Measurements from ENCODE around the gene FABP6. TPM values are rescaled to one million over a fixed set of nuclear protein-coding genes. Genes with fewer than 3 reads are reported as not detected.

FABP6 gene
- total and polyA plus RNA-seq, 4 donors: not detected

- Histone ChIP-seq H3K4me1 (ENCODE audit: control insufficient read depth in 4 of 4, insufficient read depth in 4 of 4, low read length in 3 of 4) (no peaks in the 10 kb centered on the region), H3K36me3 (ENCODE audit: control insufficient read depth in 4 of 4, insufficient read depth in 3 of 4, low read depth in 1 of 4, low read length in 3 of 4) (no peaks in the 10 kb centered on the region), H3K9me3 (ENCODE audit: control insufficient read depth in 4 of 4, low read length in 3 of 4) (no peaks in the 10 kb centered on the region), H3K27me3 (ENCODE audit: control insufficient read depth in 4 of 4, insufficient read depth in 4 of 4, low read length in 3 of 4) (no peaks in the 10 kb centered on the region), H3K9ac (ENCODE audit: low read depth in 1 of 2, low read length in 2 of 2) (no peak overlapping the region), H3K4me3 (ENCODE audit: low read depth in 1 of 3, low read length in 3 of 3) (no peak overlapping the region), H3K27ac (ENCODE audit: low read depth in 1 of 2, low read length in 2 of 2) (no peak overlapping the region)
- TF ChIP-seq JUND (IDR thresholded peaks at IDR 0.05) (no peak), HNF4A (conservative IDR thresholded peaks at IDR 0.05) (no peak), RXRA (IDR thresholded peaks at IDR 0.05) (no peak), YY1 (IDR thresholded peaks at IDR 0.05) (no peak), REST (IDR thresholded peaks at IDR 0.05) (no peak), ZBTB33 (IDR thresholded peaks at IDR 0.05) (no peak), TAF1 (conservative IDR thresholded peaks at IDR 0.05) (no peak), ATF3 (IDR thresholded peaks at IDR 0.05) (no peak), SP1 (IDR thresholded peaks at IDR 0.05) (no peak), FOXA1 (IDR thresholded peaks at IDR 0.05) (no peak), FOXA2 (IDR thresholded peaks at IDR 0.05) (no peak)
- no peak for DNase-seq (ENCODE audit: low spot score)
- WGBS: 75% methylated on average over 7 of the region's 7 CpGs
These were observed 49.0 kb downstream of the FABP6 start for GRCh38 chr5:160278343-160278742.

- WGBS: 91% methylated on average over 26 of the region's 26 CpGs
- H3K4me3 ChIP-seq (ENCODE audit: low read depth in 1 of 3, low read length in 3 of 3): no peak overlapping the region
- H3K9ac ChIP-seq (ENCODE audit: low read depth in 1 of 2, low read length in 2 of 2): no peak overlapping the region
- no peaks in the 10 kb centered on the region for H3K36me3 ChIP-seq (ENCODE audit: control insufficient read depth in 4 of 4, insufficient read depth in 3 of 4, low read depth in 1 of 4, low read length in 3 of 4)
- no peaks in the 10 kb centered on the region for H3K4me1 ChIP-seq (ENCODE audit: control insufficient read depth in 4 of 4, insufficient read depth in 4 of 4, low read length in 3 of 4)
- no peaks in the 10 kb centered on the region for H3K27me3 ChIP-seq (ENCODE audit: control insufficient read depth in 4 of 4, insufficient read depth in 4 of 4, low read length in 3 of 4)
- H3K27ac ChIP-seq (ENCODE audit: low read depth in 1 of 2, low read length in 2 of 2): no peak overlapping the region
- no peak for DNase-seq (ENCODE audit: low spot score)
- no peaks in the 10 kb centered on the region for H3K9me3 ChIP-seq (ENCODE audit: control insufficient read depth in 4 of 4, low read length in 3 of 4)
- TF ChIP-seq HNF4G (IDR thresholded peaks at IDR 0.05) (no peak), FOXA1 (IDR thresholded peaks at IDR 0.05) (no peak), REST (IDR thresholded peaks at IDR 0.05) (no peak)
These were observed 51.2 kb downstream of the FABP6 start for GRCh38 chr5:160280384-160281095.
